Ectodermal cell (in vitro differentiated cells): ENCODE data around the gene USP3.
"Not testable (repeated sequence)": the region's sequence is repeated elsewhere in the genome, so short reads cannot be mapped to it uniquely, and the experiment has no call there.

Experiments used
- H3K27ac ChIP-seq: 2 replicates; pipeline ENCODE4 v1.7.0; 2013; ENCODE audit warnings: mild to moderate bottlenecking, low read depth, low read length; ENCODE audit not compliant: insufficient read depth, poor library complexity, severe bottlenecking
- H3K27me3 ChIP-seq: 2 replicates; pipeline ENCODE4 v1.7.0; 2013; ENCODE audit warnings: mild to moderate bottlenecking, low read length; ENCODE audit not compliant: insufficient read depth, control insufficient read depth, poor library complexity, severe bottlenecking
- H3K36me3 ChIP-seq: one replicate; pipeline ENCODE4 v1.7.0; 2013; ENCODE audit warnings: low read length; ENCODE audit not compliant: control insufficient read depth, insufficient read depth
- H3K4me1 ChIP-seq: one replicate; pipeline ENCODE4 v1.7.0; 2013; ENCODE audit warnings: low read length; ENCODE audit not compliant: control insufficient read depth, insufficient read depth
- H3K4me3 ChIP-seq: 2 replicates; pipeline ENCODE4 v1.7.0; 2013; ENCODE audit warnings: low read depth, low read length, control low read depth; ENCODE audit not compliant: insufficient read depth
- H3K9me3 ChIP-seq: 2 replicates; pipeline ENCODE4 v1.7.0; 2013; ENCODE audit warnings: mild to moderate bottlenecking, low read length, moderate library complexity; ENCODE audit not compliant: control insufficient read depth
- WGBS, 2 experiments: methylation state at CpG; one replicate each; pipeline ENCODE4 v1.1.7; 2013; ENCODE audit warnings: missing lambda C conversion rate in 2 of 2; 5-methylcytosine and 5-hydroxymethylcytosine counted together

USP3 gene

DNA sequence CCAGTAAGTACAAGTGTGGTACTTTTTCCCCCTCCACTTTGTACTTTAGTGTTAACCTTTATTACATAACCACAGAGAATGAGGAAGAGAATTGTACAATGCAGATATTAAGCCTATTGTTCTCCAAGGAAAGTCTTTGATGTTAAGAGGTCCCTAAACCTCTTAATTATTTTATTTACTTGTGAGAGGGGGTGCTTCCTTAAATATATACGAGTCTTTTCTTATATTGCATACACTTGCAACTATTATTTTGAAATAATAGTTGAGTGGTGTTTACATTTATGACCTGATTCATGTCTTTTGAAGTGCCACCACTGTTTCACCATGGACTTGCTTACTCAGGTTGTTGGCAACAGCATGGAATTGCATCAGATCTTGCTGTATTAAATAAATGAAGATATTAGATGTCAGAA, 10.1 kb downstream of the USP3 start:
- no CpG with 5 or more reads among the region's 1 CpG for WGBS, 2 experiments

GRCh38 chr15:63517202-63517601, 12.8 kb downstream of the USP3 start:
- Histone ChIP-seq H3K4me1 (peaks cover 25% of the 10 kb centered on the region), H3K36me3 (no peaks in the 10 kb centered on the region), H3K4me3 (no peak overlapping the region), H3K27ac (no peak overlapping the region), H3K9me3 (no peaks in the 10 kb centered on the region), H3K27me3 (no peaks in the 10 kb centered on the region)

More for the DNA sequence above, 10.1 kb downstream of the USP3 start:
- Histone ChIP-seq H3K27ac (no peak overlapping the region), H3K27me3 (no peaks in the 10 kb centered on the region), H3K4me3 (no peak overlapping the region), H3K4me1 (peaks cover 32% of the 10 kb centered on the region), H3K9me3 (no peaks in the 10 kb centered on the region), H3K36me3 (no peaks in the 10 kb centered on the region)

GRCh38 chr15:63517628-63518027, 13.2 kb downstream of the USP3 start:
- H3K4me3 ChIP-seq: no peak overlapping the region
- H3K36me3 ChIP-seq: no peaks in the 10 kb centered on the region
- WGBS, 2 experiments: 41 to 57% methylated on average over 1 of the region's 1 CpG
- no peaks in the 10 kb centered on the region for H3K27me3 ChIP-seq
- H3K9me3 ChIP-seq: no peaks in the 10 kb centered on the region
- peaks cover 25% of the 10 kb centered on the region for H3K4me1 ChIP-seq
- H3K27ac ChIP-seq: no peak overlapping the region

DNA sequence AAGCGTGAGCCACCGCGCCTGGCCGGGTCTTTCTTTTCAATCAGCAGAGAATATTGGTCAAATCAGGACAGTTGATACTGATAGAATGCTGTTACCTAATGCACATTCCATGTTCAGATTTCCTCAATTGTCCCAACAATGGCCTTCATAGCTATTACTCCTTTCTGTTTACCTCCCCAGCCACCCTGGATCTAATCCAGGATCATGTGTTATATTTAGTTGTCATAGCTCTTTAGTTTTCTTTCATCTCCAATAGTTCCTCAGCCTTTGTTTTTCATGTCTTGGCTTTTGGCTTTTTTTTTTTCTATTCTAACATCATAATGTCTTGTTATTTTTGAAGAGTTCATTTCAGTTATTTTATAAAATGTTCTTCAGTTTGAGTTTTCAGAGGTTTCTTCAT, 14.6 kb downstream of the USP3 start:
- peaks cover 25% of the 10 kb centered on the region for H3K4me1 ChIP-seq
- H3K9me3 ChIP-seq: no peaks in the 10 kb centered on the region
- H3K4me3 ChIP-seq: no peak overlapping the region
- no peak overlapping the region for H3K27ac ChIP-seq
- WGBS, 2 experiments: 93 to 96% methylated on average over 4 of the region's 4 CpGs
- no peaks in the 10 kb centered on the region for H3K27me3 ChIP-seq
- no peaks in the 10 kb centered on the region for H3K36me3 ChIP-seq

DNA sequence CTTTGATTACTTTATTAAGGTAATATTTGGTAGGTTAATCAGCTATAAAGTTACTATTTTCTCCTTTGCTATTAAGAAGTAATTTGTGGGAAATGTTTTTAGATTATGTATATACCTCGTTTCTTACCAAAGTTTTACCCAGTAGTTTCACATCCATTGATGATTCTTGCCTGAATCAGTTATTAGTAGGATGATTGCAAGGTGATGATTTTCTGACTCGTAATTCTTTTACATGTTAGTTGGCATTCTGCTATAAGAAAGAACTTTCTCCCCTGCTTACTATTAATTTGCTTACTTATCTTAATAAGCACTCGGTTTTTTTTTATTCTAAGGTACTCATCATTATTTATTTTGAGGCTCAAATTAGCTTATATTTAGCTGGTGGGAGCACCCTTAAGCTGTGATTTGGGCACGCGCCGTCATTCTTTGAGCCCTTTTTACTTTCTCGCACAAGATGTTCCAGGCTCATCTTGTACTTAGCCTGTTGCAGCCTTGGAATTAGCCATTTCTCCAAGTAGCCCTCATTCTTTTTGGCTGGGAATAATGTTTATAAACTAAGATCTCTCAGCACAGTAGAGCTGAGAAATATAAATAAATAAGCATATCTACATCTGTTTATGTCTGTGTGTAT, 15.3 kb downstream of the USP3 start:
- Histone ChIP-seq H3K27ac (no peak overlapping the region), H3K4me1 (peaks cover 22% of the 10 kb centered on the region), H3K9me3 (no peaks in the 10 kb centered on the region), H3K4me3 (no peak overlapping the region), H3K27me3 (no peaks in the 10 kb centered on the region), H3K36me3 (no peaks in the 10 kb centered on the region)
- 93% methylated on average over 5 to 7 of the region's 7 CpGs for WGBS, 2 experiments

- H3K4me1 ChIP-seq: peaks cover 14% of the 10 kb centered on the region
- not testable (repeated sequence) for H3K36me3 ChIP-seq, H3K27me3 ChIP-seq, H3K9me3 ChIP-seq, H3K4me3 ChIP-seq, H3K27ac ChIP-seq
- 93 to 94% methylated on average over 7 of the region's 7 CpGs for WGBS, 2 experiments
These were observed 16.1 kb downstream of the USP3 start for GRCh38 chr15:63520462-63520861.

DNA sequence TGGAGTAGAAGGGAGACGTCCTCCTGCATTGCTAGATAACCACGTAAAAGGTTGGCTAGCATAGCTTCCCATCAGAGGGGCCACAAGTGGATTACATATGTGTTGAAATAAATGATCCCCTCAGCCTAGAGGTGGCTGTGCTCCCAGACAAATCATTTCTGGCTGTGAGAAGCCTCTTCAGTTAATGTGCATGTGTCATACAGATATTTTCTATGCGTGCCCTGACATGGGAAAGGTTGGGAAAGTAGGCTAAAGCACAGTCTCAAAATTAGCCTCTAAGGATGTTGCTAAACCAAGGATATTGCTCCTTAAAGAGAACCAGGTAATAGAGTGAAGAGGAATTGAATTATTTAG, 17.8 kb downstream of the USP3 start:
- H3K36me3 ChIP-seq: no peaks in the 10 kb centered on the region
- no peak overlapping the region for H3K27ac ChIP-seq
- no peaks in the 10 kb centered on the region for H3K27me3 ChIP-seq
- WGBS, 2 experiments: 93 to 99% methylated on average over 3 of the region's 3 CpGs
- H3K9me3 ChIP-seq: no peaks in the 10 kb centered on the region
- H3K4me3 ChIP-seq: no peak overlapping the region
- peaks cover 4% of the 10 kb centered on the region for H3K4me1 ChIP-seq

GRCh38 chr15:63523306-63523990, 19.1 kb downstream of the USP3 start:
- Histone ChIP-seq H3K27ac (no peak overlapping the region), H3K4me3 (no peak overlapping the region), H3K27me3 (no peaks in the 10 kb centered on the region), H3K9me3 (no peaks in the 10 kb centered on the region), H3K36me3 (no peaks in the 10 kb centered on the region), H3K4me1 (no peaks in the 10 kb centered on the region)
- 95 to 97% methylated on average over 4 of the region's 4 CpGs for WGBS, 2 experiments

DNA sequence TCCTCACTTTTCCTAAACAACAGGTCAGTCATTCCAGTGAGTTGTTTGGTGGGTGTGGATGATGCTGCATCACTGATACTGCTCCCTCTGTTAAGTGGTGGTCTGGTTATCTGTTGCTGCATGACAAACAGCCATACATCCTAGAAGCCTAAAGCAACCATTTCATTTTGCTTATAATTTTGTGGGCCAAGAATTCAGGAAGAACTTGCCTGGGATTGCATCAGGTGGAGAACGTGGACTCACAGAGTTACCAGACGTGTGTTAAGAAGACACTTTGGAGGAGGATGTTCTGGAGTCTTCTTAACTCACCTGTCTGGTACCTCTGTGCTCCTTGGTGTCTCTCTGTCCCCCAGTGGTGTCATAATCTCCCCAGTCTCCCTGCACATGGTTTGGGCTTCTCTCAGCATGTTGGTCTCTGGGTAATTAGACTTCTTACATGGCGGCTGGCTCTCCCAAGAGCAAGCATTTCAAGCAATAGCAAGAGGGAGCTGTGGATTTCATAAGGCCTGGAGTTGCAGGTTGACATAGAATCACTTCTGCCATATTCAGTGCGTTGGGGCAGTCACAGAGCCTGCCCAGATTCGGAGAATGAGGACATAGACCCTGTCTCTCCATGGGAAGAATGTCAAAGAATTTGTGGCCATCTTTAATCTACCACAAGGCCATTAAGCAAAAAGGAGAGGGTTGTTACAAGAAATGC, 20.1 kb downstream of the USP3 start:
- WGBS, 2 experiments: 91 to 95% methylated on average over 5 of the region's 5 CpGs
- Histone ChIP-seq H3K27ac (no peak overlapping the region), H3K27me3 (no peaks in the 10 kb centered on the region), H3K9me3 (no peaks in the 10 kb centered on the region), H3K36me3 (no peaks in the 10 kb centered on the region), H3K4me1 (no peaks in the 10 kb centered on the region), H3K4me3 (no peak overlapping the region)

GRCh38 chr15:63526401-63526800, 22.0 kb downstream of the USP3 start:
- 95 to 100% methylated on average over 1 of the region's 1 CpG for WGBS, 2 experiments
- no peaks in the 10 kb centered on the region for H3K4me1 ChIP-seq

More at GRCh38 chr15:63526401-63526800, 22.0 kb downstream of the USP3 start:
- Histone ChIP-seq H3K27me3 (no peaks in the 10 kb centered on the region), H3K36me3 (no peaks in the 10 kb centered on the region), H3K9me3 (no peaks in the 10 kb centered on the region), H3K4me3 (no peak overlapping the region), H3K27ac (no peak overlapping the region)
